ENCODE measurements around the gene STXBP6.

DNA sequence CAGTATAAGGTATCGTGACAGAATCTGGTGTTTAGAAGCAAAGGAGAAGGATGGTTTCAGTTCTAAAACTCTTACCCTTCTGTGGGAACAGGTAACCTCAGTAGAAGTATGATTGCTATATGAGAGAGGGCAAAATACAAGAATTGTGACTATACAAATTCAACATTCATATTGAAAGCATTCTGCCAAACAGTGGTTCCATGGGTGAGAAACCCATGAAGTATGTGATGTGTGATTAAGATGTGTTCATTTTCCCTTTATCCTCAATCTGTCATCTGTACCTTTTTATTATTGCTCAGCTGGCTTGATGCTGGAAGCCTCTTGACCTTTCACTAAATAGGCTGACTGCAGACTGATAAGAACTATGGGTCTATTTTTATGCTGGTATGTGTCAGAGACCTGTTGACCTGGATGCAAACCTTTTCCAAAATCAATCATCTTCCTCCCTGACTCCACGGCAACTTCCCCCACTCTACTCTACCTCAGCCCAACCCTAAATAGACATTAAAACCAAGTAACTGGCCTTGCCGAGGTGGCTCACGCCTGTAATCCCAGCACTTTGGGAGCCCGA, 109.6 kb downstream of the STXBP6 start:
- TF ChIP-seq, protein P1, sequence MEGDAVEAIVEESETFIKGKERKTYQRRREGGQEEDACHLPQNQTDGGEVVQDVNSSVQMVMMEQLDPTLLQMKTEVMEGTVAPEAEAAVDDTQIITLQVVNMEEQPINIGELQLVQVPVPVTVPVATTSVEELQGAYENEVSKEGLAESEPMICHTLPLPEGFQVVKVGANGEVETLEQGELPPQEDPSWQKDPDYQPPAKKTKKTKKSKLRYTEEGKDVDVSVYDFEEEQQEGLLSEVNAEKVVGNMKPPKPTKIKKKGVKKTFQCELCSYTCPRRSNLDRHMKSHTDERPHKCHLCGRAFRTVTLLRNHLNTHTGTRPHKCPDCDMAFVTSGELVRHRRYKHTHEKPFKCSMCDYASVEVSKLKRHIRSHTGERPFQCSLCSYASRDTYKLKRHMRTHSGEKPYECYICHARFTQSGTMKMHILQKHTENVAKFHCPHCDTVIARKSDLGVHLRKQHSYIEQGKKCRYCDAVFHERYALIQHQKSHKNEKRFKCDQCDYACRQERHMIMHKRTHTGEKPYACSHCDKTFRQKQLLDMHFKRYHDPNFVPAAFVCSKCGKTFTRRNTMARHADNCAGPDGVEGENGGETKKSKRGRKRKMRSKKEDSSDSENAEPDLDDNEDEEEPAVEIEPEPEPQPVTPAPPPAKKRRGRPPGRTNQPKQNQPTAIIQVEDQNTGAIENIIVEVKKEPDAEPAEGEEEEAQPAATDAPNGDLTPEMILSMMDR (IDR thresholded peaks at IDR 0.05; ENCODE audit: low read depth, low read length) = no peak
- no peak for TF ChIP-seq EZH2phosphoT487 (IDR thresholded peaks at IDR 0.05; ENCODE audit: low read depth)
